Dermis lymphatic vessel endothelial cell (primary cell): ENCODE results near the gene KRTAP10-4. TPM values are rescaled to one million over a fixed set of nuclear protein-coding genes. Genes with fewer than 3 reads are reported as not detected.

ENCODE experiments used
- total RNA-seq: library from RNA; depleted of rRNA; stranded (reverse); fragments of >200 nt; gene quantifications from 2 replicates; pipeline ENCODE4 v1.2.1, GENCODE V29; 2014

The KRTAP10-4 gene
- not detected in 2 replicates for total RNA-seq

DNA sequence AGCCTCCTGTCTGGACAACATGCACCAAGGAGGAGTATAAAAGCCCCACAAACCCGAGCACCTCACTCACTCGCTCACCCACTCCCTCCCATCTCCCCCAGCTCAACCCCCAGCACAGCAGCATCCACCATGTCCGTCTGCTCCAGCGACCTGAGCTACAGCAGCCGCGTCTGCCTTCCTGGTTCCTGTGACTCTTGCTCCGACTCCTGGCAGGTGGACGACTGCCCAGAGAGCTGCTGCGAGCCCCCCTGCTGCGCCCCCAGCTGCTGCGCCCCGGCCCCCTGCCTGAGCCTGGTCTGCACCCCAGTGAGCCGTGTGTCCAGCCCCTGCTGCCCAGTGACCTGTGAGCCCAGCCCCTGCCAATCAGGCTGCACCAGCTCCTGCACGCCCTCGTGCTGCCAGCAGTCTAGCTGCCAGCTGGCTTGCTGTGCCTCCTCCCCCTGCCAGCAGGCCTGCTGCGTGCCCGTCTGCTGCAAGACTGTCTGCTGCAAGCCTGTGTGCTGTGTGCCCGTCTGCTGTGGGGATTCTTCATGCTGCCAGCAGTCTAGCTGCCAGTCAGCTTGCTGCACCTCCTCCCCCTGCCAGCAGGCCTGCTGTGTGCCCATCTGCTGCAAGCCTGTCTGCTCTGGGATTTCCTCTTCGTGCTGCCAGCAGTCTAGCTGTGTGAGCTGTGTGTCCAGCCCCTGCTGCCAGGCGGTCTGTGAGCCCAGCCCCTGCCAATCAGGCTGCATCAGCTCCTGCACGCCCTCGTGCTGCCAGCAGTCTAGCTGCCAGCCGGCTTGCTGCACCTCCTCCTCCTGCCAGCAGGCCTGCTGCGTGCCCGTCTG is at the start of gene KRTAP10-4:
Gene KRTAP10-4, plus strand, starts transcription at position 100 of the 827 bp plus-strand sequence. Its CDS starts 30 bp downstream, at position 130.

DNA sequence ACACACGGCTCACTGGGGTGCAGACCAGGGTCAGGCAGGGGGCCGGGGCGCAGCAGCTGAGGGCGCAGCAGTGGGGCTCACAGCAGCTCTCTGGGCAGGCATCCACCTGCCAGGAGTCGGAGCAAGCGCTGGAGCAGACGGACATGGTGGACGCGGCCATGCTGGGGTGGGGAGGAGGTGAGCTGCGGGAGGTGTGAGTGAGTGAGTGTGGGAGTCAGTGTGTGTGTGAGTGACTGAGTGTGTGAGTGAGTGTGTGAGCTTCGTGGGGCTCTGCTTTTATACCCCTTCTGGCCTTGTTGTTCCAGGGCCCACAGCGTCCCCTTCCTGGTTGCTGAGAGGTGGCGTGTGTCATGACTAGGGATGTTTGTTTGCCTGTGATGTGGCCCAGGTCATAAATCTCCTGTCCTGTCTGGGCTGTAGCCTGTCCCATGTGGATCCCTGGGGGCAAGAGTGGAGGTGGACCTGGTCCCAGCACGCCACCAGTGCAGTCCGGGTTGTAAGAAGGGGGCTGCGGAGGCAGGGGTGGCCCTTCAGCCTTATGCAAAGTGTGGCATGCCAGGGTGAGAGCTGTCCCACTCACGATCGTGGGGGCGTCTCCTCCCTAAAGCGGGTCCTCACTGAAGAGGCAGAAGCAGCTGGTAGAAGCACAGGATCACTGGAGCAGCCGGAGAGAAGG is 33.4 kb upstream of the KRTAP10-4 start, which contains the start of gene KRTAP10-1:
Gene KRTAP10-1, minus strand, starts transcription at position 205 of the 676 bp plus-strand sequence. Its CDS starts 45 bp downstream, at position 160.

DNA sequence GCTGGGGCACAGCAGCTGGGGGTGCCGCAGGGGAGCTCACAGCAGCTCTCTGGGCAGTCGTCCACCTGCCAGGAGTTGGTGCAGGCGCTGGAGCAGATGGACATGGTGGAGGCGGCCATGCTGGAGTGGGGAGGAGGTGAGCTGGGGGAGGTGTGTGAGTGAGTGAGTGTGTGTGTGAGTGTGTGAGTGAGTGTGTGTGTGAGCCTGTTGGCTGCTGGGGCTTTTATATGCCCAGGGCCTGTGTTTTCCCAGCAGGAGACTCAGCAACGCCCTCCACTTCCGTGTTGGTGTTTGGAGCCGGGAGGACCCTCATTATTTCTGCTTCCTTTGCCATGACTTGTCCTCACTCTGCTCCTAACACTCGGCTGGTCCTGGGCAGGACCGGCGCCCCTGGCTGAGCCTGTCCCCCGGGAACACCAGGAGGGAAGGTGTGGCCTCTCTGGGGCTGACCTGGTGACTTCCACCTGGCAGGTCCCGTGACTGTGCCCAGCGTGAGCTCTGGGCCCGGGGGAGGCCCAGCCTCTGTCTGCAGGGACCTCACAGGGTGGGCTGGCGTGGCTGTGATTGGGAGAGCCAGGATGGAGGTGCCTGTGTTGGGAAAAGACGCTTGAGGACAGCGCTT is 22.1 kb upstream of the KRTAP10-4 start, which contains the start of gene KRTAP10-2:
Gene KRTAP10-2, minus strand, starts transcription at position 166 of the 622 bp plus-strand sequence. Its CDS starts 47 bp downstream, at position 119.

DNA sequence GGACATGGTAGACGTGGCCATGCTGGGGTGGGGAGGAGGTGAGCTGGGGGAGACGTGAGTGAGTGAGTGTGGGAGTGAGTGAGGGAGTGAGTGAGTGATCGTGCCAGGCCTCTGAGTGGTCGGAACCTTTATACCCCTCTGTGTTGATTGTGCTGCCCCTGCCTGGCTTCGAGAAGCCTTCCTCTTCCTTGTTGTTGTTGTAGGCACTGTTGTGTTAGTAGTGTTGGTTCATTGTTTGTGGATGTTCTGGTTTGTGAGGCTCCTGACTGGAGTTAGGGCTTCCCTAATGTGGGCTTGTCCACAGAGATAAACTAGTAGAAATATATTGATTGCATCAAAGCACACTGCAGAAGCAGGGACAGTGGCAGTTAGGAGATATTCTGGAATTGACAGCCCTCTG is 14.8 kb upstream of the KRTAP10-4 start, which contains the start of gene KRTAP10-3:
Gene KRTAP10-3, minus strand, starts transcription at position 101 of the 400 bp plus-strand sequence. Its CDS starts 80 bp downstream, at position 21.

DNA sequence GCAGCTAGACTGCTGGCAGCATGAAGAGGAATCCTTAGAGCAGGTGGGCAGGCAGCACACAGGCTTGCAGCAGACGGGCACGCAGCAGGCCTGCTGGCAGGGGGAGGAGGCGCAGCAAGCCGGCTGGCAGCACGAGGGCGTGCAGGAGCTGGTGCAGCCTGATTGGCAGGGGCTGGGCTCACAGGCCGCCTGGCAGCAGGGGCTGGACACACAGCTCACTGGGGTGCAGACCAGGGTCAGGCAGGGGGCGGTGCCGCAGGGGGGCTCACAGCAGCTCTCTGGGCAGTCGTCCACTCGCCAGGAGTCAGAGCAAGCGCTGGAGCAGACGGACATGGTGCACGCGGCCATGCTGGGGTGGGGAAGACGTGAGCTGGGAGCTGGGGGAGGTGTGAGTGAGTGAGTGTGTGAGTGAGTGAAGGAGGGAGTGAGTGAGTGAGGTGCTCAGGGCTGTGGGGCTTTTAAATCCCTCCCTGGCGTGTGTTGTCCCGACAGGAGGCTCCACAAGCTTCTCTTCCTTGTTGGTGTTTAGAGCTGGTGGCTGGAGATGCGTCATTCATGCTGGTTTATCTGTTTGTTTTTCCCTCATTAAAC is 6.8 kb downstream of the KRTAP10-4 start, which contains the start of gene KRTAP10-5:
Gene KRTAP10-5, minus strand, starts transcription at position 374 of the 591 bp plus-strand sequence. Its CDS starts 26 bp downstream, at position 348.

DNA sequence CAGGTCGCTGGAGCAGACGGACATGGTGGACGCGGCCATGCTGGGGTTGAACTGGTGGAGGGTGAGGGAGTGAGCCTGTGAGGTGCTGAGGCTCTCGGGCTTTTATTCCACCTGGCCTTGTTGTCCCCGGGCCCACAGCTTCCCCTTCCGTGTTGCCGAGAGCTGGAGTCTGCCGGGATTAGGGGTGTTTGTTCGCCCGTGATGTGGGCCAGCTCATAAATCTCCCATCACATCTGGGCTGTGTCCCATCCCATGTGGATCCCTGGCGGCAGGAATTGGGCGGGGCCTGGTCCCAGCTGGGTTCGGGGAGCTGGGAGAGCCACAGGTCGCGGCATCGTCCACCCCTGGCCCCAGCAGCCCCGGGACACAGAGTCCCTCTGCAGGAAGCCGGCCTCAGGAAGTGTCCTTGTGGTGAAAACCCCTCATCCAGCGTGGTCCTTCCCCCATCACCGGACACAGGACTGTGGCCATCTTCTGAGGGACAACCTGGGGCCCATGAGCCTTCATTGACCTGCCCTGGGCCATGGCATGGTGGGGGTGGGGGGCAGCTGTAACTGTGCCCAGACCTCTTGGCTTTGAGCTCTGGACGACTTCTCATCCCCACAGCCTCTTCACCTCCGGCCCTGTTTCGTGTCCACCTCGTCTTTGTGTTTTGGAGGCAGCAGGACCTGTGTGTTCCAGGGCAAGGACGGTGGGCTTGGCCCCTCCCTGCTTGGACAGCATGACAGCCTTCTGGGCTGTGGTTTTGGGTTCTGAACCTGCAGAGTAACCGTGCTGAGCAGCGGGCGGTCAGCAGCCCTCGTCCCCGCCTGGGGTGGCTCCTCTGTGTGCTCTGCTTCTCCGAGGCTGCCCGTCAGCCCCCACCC is 19.1 kb downstream of the KRTAP10-4 start, which contains the start of gene KRTAP10-6:
Gene KRTAP10-6, minus strand, starts transcription at position 60 of the 866 bp plus-strand sequence. Its CDS starts 21 bp downstream, at position 39.

DNA sequence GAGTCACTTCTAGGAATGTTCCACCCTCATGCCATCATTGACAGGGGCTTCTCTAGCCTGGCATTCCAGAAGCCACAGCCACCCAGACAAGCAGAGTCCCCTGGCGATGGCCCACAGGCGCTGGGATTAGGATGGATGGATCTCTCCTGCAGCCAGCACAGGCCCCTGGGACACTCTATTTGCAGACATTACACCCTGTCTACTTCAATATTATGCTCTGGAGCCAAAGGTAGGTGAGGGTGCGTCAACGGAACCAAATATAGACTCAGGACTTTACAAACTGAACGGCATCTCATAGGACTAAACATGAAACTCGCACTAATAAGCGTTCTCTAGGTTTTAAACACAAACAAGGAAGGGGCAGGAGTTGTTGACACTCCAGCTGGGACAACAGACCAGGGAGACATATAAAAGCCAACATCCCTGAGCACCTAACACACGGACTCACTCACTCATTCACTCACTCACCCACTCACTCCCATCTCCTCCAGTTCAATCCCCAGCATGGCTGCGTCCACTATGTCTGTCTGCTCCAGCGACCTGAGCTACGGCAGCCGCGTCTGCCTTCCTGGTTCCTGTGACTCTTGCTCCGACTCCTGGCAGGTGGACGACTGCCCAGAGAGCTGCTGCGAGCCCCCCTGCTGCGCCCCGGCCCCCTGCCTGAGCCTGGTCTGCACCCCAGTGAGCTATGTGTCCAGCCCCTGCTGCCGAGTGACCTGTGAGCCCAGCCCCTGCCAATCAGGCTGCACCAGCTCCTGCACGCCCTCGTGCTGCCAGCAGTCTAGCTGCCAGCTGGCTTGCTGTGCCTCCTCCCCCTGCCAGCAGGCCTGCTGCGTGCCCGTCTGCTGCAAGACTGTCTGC is 26.8 kb downstream of the KRTAP10-4 start, which contains the start of gene KRTAP10-7:
Gene KRTAP10-7, plus strand, starts transcription at position 480 of the 861 bp plus-strand sequence. Its CDS starts 25 bp downstream, at position 505.

GRCh38 chr21:44612029-44612486 is 38.5 kb downstream of the KRTAP10-4 start, which contains the start of gene KRTAP10-8:
TSS of gene KRTAP10-8 (plus strand) at chr21:44612079. CDS start at chr21:44612101, 22 bp downstream.

Other genes starting within 250 kb of the KRTAP10-4 start
- 4.9 and 6.5 TPM in 2 replicates for gene CFAP410, start 234.3 kb upstream of the KRTAP10-4 start, total RNA-seq
- gene TRPM2, start 220.1 kb upstream of the KRTAP10-4 start, total RNA-seq, result 0.22 and 0.43 TPM in 2 replicates
- 0.86 and 0.98 TPM in 2 replicates for gene LRRC3, start 118.2 kb upstream of the KRTAP10-4 start, total RNA-seq
- gene KRTAP10-1, start 33.5 kb upstream of the KRTAP10-4 start, total RNA-seq, result not detected in 2 replicates
- gene KRTAP10-2, start 22.2 kb upstream of the KRTAP10-4 start, total RNA-seq, result not detected in 2 replicates
- gene KRTAP10-3, start 14.9 kb upstream of the KRTAP10-4 start, total RNA-seq, result not detected in 2 replicates
- gene KRTAP10-5, start 6.9 kb downstream of the KRTAP10-4 start, total RNA-seq, result not detected in 2 replicates
- gene KRTAP10-6, start 18.8 kb downstream of the KRTAP10-4 start, total RNA-seq, result under 0.01 TPM in 1 of 2 replicates, not detected in the other
- gene KRTAP10-7, start 26.9 kb downstream of the KRTAP10-4 start, total RNA-seq, result not detected in 2 replicates
- gene KRTAP10-8, start 38.4 kb downstream of the KRTAP10-4 start, total RNA-seq, result not detected in 2 replicates
- gene KRTAP10-9, start 53.4 kb downstream of the KRTAP10-4 start, total RNA-seq, result not detected in 2 replicates
- not detected in 2 replicates for gene KRTAP10-10, start 63.6 kb downstream of the KRTAP10-4 start, total RNA-seq
- gene KRTAP10-11, start 72.7 kb downstream of the KRTAP10-4 start, total RNA-seq, result not detected in 2 replicates
- gene KRTAP12-4, start 80.9 kb downstream of the KRTAP10-4 start, total RNA-seq, result not detected in 2 replicates
- gene KRTAP12-3, start 84.2 kb downstream of the KRTAP10-4 start, total RNA-seq, result not detected in 2 replicates
- gene KRTAP12-2, start 93.2 kb downstream of the KRTAP10-4 start, total RNA-seq, result not detected in 2 replicates
- not detected in 2 replicates for gene KRTAP12-1, start 108.4 kb downstream of the KRTAP10-4 start, total RNA-seq
- not detected in 2 replicates for gene KRTAP10-12, start 123.4 kb downstream of the KRTAP10-4 start, total RNA-seq
- 0.26 and 0.54 TPM in 2 replicates for gene TSPEAR, start 137.8 kb downstream of the KRTAP10-4 start, total RNA-seq
- gene UBE2G2, start 228.1 kb downstream of the KRTAP10-4 start, total RNA-seq, result 63.6 and 87.8 TPM in 2 replicates
- gene SUMO3, start 244.3 kb downstream of the KRTAP10-4 start, total RNA-seq, result 78.0 and 81.8 TPM in 2 replicates